ENCODE results near the gene SOX9. TPM values are rescaled to one million over a fixed set of nuclear protein-coding genes. Genes with fewer than 3 reads are reported as not detected.

Gene SOX9
- total RNA-seq, 2 experiments from 2014 or later, result not detected

DNA sequence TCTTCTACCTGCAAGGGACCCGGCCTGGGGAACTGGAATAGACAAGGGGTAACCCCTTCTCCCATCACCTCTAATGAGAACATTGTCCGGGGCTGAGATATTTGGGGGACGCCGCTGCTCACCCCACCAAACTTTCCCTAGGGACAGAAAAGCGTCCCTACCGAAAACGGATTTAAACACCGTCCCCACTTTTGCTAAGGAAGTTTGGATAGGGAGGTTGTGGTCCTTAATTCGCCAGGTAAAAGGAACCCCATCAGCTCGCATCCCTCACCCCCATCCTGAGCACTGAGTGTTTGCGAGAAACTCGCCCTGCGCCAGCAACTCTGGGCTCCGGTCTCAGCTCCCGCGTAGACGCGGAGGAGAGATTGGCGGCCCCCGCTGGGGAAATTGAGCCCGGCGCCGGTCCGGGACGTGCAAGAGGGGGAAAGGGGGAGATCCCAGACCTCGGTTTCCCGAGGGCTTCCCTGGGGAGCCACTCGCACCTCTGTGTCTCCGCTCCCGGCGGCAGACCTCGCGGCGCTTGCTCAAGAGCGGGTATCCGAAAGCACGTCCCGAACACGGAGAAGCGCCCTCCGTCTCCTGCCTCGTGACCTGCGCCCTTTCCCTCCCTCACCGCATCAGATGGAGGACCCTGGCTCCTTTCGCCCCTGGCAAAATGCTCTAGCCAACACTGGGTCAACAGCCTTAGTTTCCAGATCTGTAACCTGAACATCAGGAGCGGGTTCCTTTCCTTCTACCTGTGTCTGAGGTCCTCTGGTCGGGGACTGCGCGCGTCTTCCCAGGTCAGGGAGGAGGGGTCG, 3.1 kb upstream of the SOX9 start:
- DNase-seq (no peak), ATAC-seq (no peak)
- Mint-ChIP-seq H3K9me3 (ENCODE audit: low read depth) (no peaks in the 10 kb centered on the region), H3K36me3 (peaks cover 4% of the 10 kb centered on the region), H3K27me3 (peaks cover 67% of the 10 kb centered on the region), H3K4me1 (peaks cover 2% of the 10 kb centered on the region), H3K4me3 (no peak overlapping the region), H3K27ac (peak overlapping the region; percentile 64)
- CTCF ChIA-PET, result no interaction called here

DNA sequence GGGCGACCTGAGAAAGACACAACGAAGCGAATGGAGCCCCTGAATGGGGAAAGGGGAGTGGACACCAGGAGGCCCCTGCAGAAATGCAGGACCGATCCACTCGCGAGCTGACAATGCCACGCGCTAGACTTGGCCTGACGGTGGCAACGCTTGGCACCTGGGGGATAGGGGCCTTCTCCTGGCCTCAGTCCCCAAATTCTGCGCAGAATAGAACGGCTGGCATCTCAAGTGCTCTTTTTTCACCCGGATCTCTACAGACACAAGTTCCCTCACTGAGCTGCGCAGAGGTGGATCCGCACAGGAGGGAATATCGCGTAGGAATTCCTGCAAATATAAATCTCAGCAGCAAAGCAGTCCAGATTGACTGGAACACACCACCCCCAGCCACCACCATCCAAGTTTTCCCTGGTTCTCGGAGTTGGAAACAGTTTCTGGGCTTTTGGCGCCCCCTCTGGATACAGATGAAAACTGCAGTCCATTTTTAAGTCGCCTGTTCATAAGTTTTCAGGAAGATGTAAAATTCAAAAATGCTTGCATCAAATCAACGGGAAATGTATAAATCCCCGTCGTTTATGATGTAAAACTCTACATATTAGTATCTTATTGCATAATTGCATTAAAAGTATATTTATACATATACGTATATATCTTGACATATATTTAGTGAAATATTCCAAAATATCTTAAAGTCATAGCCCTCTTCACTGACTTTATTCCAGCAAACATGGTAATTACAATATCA, 2.3 kb upstream of the SOX9 start:
- DNase-seq (no peak), ATAC-seq (no peak)
- Mint-ChIP-seq H3K36me3 (peaks cover 7% of the 10 kb centered on the region), H3K4me3 (no peak overlapping the region), H3K27me3 (peaks cover 75% of the 10 kb centered on the region), H3K4me1 (peaks cover 4% of the 10 kb centered on the region), H3K9me3 (ENCODE audit: low read depth) (no peaks in the 10 kb centered on the region), H3K27ac (peak overlapping the region; percentile 64)
- CTCF ChIA-PET, result no interaction called here

DNA sequence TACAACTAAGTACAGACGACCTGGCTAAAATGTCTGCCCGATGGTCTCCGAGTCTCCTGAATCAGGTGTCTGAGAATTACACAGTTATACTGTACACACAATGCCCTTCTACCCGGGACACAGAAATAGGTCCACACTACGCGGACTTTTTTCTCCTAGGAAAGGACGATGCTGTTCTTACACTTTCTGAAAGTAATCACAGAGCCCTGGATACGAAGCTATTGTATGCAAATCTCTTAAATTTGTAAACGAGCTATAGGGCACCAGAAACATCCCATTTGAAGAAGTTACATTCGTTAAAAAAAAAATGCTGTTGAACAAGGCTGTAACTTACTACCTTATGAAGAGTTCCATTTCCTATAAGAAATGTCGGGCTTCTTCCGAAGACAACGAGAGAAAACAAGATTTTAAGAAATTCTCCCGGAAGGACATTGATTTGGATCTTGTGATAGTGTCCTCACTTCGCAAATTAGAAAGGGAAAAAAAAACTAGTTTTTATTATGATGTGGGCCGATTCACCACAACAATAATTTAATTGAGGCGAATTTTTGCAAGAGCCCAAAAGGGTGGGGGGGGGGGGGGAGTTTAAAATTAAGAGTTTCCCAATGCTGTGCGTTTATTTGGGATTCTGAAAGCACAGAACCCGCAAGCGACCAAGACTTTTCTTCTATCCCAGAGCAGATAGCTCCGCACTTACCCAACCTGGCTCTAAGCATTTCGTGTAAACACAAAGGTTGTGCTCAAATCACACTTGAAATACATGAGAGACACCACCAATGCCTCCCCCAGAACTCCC, 1.5 kb upstream of the SOX9 start:
- Mint-ChIP-seq H3K27me3 (peaks cover 80% of the 10 kb centered on the region), H3K9me3 (ENCODE audit: low read depth) (no peaks in the 10 kb centered on the region), H3K4me1 (peaks cover 4% of the 10 kb centered on the region), H3K27ac (no peak overlapping the region), H3K4me3 (no peak overlapping the region), H3K36me3 (peaks cover 10% of the 10 kb centered on the region)
- DNase-seq (no peak), ATAC-seq (no peak)
- CTCF ChIA-PET, result no interaction called here

DNA sequence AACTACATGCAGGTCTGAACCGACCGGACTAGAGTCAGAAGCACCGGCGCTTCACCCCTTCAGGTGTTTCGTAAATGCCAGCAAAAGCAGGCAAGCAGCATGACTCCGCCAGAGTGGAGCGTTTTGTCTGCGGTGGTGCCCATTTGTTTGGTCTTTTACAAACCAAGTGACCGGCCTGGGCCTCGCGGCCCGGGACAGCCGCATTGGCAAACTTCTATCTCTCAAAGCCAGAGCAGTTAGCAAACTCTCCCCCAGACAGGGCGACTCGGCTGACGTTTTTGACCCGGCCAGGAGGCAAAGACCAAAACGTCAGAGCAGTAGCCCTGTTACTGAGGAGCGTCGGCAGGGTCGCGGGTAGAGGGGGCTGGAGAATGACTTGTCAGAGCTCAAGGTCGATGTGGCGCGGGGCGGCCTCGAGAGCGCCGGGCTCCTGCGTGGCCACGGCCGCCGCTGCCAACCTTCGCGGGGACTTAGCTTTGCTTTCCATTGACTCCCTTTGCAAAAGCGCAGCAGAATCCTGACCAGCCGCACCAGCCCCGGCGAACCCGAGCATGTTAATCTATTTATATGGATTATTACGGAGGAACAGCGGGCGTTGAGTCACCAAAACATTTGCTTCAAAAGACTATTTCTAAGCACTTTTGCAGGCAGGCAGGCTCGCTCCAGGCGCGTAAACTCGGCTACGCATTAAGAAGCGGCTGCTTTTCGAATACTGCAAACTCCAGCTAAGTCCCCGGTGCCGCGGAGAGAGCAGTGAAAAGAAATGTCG, 763 bp upstream of the SOX9 start:
- DNase-seq (no peak), ATAC-seq (no peak)
- CTCF ChIA-PET, result no interaction called here
- Mint-ChIP-seq H3K27me3 (peaks cover 82% of the 10 kb centered on the region), H3K27ac (peak overlapping the region; percentile 54), H3K36me3 (peaks cover 10% of the 10 kb centered on the region), H3K4me1 (peaks cover 4% of the 10 kb centered on the region), H3K4me3 (no peak overlapping the region), H3K9me3 (ENCODE audit: low read depth) (no peaks in the 10 kb centered on the region)

DNA sequence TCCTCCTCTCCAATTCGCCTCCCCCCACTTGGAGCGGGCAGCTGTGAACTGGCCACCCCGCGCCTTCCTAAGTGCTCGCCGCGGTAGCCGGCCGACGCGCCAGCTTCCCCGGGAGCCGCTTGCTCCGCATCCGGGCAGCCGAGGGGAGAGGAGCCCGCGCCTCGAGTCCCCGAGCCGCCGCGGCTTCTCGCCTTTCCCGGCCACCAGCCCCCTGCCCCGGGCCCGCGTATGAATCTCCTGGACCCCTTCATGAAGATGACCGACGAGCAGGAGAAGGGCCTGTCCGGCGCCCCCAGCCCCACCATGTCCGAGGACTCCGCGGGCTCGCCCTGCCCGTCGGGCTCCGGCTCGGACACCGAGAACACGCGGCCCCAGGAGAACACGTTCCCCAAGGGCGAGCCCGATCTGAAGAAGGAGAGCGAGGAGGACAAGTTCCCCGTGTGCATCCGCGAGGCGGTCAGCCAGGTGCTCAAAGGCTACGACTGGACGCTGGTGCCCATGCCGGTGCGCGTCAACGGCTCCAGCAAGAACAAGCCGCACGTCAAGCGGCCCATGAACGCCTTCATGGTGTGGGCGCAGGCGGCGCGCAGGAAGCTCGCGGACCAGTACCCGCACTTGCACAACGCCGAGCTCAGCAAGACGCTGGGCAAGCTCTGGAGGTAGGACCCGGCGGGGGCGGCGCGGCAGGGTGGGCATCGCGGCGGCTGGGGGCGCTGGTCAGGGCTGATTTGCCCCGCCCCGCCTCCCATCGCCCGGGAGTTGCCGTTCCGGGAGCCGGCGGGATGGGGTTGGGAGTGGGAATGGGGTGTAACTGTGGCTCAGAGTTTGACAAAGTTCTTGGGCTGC, 567 bp downstream of the SOX9 start:
- H3K36me3 Mint-ChIP-seq, result peaks cover 9% of the 10 kb centered on the region
- peaks cover 74% of the 10 kb centered on the region for H3K27me3 Mint-ChIP-seq
- CTCF ChIA-PET, result no interaction called here
- H3K4me1 Mint-ChIP-seq, result peaks cover 4% of the 10 kb centered on the region
- DNase-seq (no peak), ATAC-seq (no peak)
- peak overlapping the region; percentile 34 for H3K27ac Mint-ChIP-seq
- H3K9me3 Mint-ChIP-seq (ENCODE audit: low read depth), result no peaks in the 10 kb centered on the region
- no peak overlapping the region for H3K4me3 Mint-ChIP-seq

DNA sequence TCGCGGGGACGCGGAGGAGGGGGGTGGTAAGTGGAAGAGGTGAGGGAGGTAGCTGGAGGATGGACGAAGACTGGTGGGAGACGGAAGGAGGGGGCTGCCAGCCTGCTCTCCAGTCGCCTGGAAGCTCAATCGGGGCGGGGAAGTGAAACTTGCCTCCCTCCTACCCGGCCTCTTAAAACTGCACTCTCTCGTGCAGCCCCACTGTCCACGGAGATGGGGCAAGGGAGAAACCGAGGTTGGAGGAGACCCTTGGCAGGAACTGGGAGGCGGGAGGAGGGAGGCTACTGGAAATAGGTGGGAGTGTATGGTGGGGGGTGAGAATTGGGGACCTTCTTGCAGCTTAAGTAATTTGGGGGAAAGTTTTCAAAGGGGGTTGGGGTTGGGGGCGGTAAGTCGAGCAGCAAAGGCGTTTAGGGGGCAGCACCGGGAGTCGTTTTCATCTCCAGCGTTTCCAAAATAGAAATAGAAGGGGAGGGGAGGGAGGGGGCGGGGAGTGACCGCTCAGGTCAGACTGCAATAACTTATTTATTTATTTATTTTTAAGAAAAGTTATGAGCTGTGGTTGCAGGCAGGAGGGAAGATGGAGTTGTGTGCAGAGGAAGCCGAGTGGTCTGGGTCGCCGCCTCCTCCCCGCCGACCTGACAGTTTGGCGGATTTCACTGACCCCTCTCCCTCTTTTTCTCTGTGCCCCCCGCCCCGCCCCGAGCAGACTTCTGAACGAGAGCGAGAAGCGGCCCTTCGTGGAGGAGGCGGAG, 1.4 kb downstream of the SOX9 start:
- Mint-ChIP-seq H3K27ac (peak overlapping the region; percentile 34), H3K36me3 (peaks cover 7% of the 10 kb centered on the region), H3K27me3 (peaks cover 66% of the 10 kb centered on the region), H3K4me3 (no peak overlapping the region), H3K9me3 (ENCODE audit: low read depth) (no peaks in the 10 kb centered on the region), H3K4me1 (peaks cover 4% of the 10 kb centered on the region)
- DNase-seq (no peak), ATAC-seq (no peak)
- CTCF ChIA-PET, result no interaction called here

DNA sequence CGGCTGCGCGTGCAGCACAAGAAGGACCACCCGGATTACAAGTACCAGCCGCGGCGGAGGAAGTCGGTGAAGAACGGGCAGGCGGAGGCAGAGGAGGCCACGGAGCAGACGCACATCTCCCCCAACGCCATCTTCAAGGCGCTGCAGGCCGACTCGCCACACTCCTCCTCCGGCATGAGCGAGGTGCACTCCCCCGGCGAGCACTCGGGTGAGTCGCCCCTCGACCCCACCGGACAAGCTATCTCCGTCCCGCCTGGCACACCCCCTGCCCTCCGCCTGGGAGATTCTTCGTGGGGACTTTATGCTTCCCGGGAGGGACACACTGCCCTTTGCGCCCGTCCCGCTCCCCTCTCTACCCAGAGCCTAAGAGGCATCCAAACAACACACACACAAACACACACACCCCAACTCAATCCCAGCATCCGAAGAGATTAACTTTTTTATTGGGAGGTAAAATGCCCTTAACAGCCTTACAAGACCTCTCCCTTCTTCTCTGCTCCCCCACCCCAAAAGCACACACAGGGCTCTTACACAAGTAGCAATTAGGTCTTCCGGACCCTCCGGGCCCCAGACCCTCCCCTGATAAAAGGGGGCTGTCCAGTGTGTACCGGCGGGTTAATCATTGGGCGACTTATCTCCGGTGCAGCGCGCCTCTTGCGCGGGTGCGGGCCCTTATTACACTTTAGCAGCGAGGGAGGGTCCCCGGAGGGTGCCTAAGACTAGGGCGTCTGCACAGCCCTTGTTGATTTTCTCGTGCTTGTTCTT, 2.1 kb downstream of the SOX9 start:
- no peak overlapping the region for H3K27ac Mint-ChIP-seq
- H3K4me1 Mint-ChIP-seq, result peaks cover 4% of the 10 kb centered on the region
- peaks cover 7% of the 10 kb centered on the region for H3K36me3 Mint-ChIP-seq
- H3K27me3 Mint-ChIP-seq, result peaks cover 58% of the 10 kb centered on the region
- no peak for ATAC-seq
- CTCF ChIA-PET, result no interaction called here
- DNase-seq, result no peak
- no peak overlapping the region for H3K4me3 Mint-ChIP-seq
- no peaks in the 10 kb centered on the region for H3K9me3 Mint-ChIP-seq (ENCODE audit: low read depth)

DNA sequence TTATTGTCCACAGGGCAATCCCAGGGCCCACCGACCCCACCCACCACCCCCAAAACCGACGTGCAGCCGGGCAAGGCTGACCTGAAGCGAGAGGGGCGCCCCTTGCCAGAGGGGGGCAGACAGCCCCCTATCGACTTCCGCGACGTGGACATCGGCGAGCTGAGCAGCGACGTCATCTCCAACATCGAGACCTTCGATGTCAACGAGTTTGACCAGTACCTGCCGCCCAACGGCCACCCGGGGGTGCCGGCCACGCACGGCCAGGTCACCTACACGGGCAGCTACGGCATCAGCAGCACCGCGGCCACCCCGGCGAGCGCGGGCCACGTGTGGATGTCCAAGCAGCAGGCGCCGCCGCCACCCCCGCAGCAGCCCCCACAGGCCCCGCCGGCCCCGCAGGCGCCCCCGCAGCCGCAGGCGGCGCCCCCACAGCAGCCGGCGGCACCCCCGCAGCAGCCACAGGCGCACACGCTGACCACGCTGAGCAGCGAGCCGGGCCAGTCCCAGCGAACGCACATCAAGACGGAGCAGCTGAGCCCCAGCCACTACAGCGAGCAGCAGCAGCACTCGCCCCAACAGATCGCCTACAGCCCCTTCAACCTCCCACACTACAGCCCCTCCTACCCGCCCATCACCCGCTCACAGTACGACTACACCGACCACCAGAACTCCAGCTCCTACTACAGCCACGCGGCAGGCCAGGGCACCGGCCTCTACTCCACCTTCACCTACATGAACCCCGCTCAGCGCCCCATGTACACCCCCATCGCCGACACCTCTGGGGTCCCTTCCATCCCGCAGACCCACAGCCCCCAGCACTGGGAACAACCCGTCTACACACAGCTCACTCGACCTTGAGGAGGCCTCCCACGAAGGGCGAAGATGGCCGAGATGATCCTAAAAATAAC, 3.0 kb downstream of the SOX9 start:
- CTCF ChIA-PET, result no interaction called here
- H3K36me3 Mint-ChIP-seq, result peaks cover 6% of the 10 kb centered on the region
- ATAC-seq, result no peak
- peaks cover 4% of the 10 kb centered on the region for H3K4me1 Mint-ChIP-seq
- no peak overlapping the region for H3K4me3 Mint-ChIP-seq
- DNase-seq, result no peak
- H3K27me3 Mint-ChIP-seq, result peaks cover 51% of the 10 kb centered on the region
- H3K27ac Mint-ChIP-seq, result no peak overlapping the region
- no peaks in the 10 kb centered on the region for H3K9me3 Mint-ChIP-seq (ENCODE audit: low read depth)

DNA sequence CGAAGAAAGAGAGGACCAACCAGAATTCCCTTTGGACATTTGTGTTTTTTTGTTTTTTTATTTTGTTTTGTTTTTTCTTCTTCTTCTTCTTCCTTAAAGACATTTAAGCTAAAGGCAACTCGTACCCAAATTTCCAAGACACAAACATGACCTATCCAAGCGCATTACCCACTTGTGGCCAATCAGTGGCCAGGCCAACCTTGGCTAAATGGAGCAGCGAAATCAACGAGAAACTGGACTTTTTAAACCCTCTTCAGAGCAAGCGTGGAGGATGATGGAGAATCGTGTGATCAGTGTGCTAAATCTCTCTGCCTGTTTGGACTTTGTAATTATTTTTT, 3.6 kb downstream of the SOX9 start:
- DNase-seq (no peak), ATAC-seq (no peak)
- peaks cover 45% of the 10 kb centered on the region for H3K27me3 Mint-ChIP-seq
- H3K27ac Mint-ChIP-seq, result no peak overlapping the region
- no peak overlapping the region for H3K4me3 Mint-ChIP-seq
- H3K9me3 Mint-ChIP-seq (ENCODE audit: low read depth), result no peaks in the 10 kb centered on the region
- H3K4me1 Mint-ChIP-seq, result peaks cover 4% of the 10 kb centered on the region
- CTCF ChIA-PET, result no interaction called here
- peaks cover 6% of the 10 kb centered on the region for H3K36me3 Mint-ChIP-seq

DNA sequence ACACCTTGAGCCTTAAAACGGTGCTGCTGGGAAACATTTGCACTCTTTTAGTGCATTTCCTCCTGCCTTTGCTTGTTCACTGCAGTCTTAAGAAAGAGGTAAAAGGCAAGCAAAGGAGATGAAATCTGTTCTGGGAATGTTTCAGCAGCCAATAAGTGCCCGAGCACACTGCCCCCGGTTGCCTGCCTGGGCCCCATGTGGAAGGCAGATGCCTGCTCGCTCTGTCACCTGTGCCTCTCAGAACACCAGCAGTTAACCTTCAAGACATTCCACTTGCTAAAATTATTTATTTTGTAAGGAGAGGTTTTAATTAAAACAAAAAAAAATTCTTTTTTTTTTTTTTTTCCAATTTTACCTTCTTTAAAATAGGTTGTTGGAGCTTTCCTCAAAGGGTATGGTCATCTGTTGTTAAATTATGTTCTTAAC, 4.4 kb downstream of the SOX9 start:
- H3K27me3 Mint-ChIP-seq, result peaks cover 38% of the 10 kb centered on the region
- no peaks in the 10 kb centered on the region for H3K9me3 Mint-ChIP-seq (ENCODE audit: low read depth)
- no peak overlapping the region for H3K4me3 Mint-ChIP-seq
- ATAC-seq, result no peak
- peaks cover 6% of the 10 kb centered on the region for H3K36me3 Mint-ChIP-seq
- CTCF ChIA-PET, result no interaction called here
- peaks cover 4% of the 10 kb centered on the region for H3K4me1 Mint-ChIP-seq
- no peak for DNase-seq
- H3K27ac Mint-ChIP-seq, result no peak overlapping the region

DNA sequence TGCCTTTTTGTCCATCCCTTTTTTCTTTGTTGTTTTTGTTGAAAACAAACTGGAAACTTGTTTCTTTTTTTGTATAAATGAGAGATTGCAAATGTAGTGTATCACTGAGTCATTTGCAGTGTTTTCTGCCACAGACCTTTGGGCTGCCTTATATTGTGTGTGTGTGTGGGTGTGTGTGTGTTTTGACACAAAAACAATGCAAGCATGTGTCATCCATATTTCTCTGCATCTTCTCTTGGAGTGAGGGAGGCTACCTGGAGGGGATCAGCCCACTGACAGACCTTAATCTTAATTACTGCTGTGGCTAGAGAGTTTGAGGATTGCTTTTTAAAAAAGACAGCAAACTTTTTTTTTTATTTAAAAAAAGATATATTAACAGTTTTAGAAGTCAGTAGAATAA, 4.9 kb downstream of the SOX9 start:
- Mint-ChIP-seq H3K4me1 (peaks cover 2% of the 10 kb centered on the region), H3K36me3 (peaks cover 6% of the 10 kb centered on the region), H3K27me3 (peaks cover 34% of the 10 kb centered on the region), H3K27ac (no peak overlapping the region), H3K9me3 (ENCODE audit: low read depth) (no peaks in the 10 kb centered on the region), H3K4me3 (no peak overlapping the region)
- CTCF ChIA-PET, result no interaction called here
- ATAC-seq (no peak), DNase-seq (no peak)

Measured in activated CD8-positive, alpha-beta memory T cell treated with anti-CD3 and anti-CD28 coated beads, Interleukin-2, amount 10 ng/mL, durations not matched to agents 7 days and 5 days (primary cell).